Natural killer cell (primary cell): ENCODE measurements around the gene C4orf36. TPM values are rescaled to one million over a fixed set of nuclear protein-coding genes. Genes with fewer than 3 reads are reported as not detected.

Experiments used
- ATAC-seq, 3 donors: fragments of 150-1000 bp in 2 of 3; fragments of 200-7000 bp in 1 of 3; cut with Tn5 transposase; 1 replicate in 1 of 3; 2 replicates in 2 of 3; pipeline ENCODE4 v1.10.0; 2021; ENCODE audit warnings: mild to moderate bottlenecking in 2 of 3, moderate library complexity in 2 of 3
- DNase-seq, 2 donors: peaks; one replicate each; pipeline versions ENCODE4 v3.0.0 to v3.0.0-alpha.2; 2013 to 2021; ENCODE audit warnings: mixed read lengths in 1 of 2
- H3K27ac ChIP-seq: one replicate; pipeline ENCODE4 v1.5.1; 2013; ENCODE audit warnings: mild to moderate bottlenecking, low read length
- H3K27me3 ChIP-seq: one replicate; pipeline ENCODE4 v1.6.1; 2013; ENCODE audit warnings: low read length; ENCODE audit not compliant: control insufficient read depth, insufficient read depth
- H3K36me3 ChIP-seq: one replicate; pipeline ENCODE4 v1.6.1; 2013; ENCODE audit warnings: low read length; ENCODE audit not compliant: control insufficient read depth, insufficient read depth
- H3K4me1 ChIP-seq: one replicate; pipeline ENCODE4 v1.6.1; 2013; ENCODE audit warnings: low read length; ENCODE audit not compliant: control insufficient read depth, insufficient read depth
- H3K4me3 ChIP-seq: one replicate; pipeline ENCODE4 v1.5.1; 2013; ENCODE audit warnings: low read length
- H3K9me3 ChIP-seq: one replicate; pipeline ENCODE4 v1.6.1; 2013; ENCODE audit warnings: low read length; ENCODE audit not compliant: control insufficient read depth, insufficient read depth
- H3K27ac Mint-ChIP-seq, 2 donors: one replicate each; pipeline ENCODE4 v1.8.0; 2022; ENCODE audit warnings: mild to moderate bottlenecking in 2 of 2, mixed read lengths in 2 of 2, moderate library complexity in 1 of 2
- H3K27me3 Mint-ChIP-seq, 2 donors: one replicate each; pipeline ENCODE4 v1.8.0; 2022; ENCODE audit warnings: low read depth in 2 of 2, mixed read lengths in 2 of 2
- H3K36me3 Mint-ChIP-seq: one replicate; pipeline ENCODE4 v1.8.0; 2022; ENCODE audit warnings: mixed read lengths
- H3K4me1 Mint-ChIP-seq, 2 donors: one replicate each; pipeline ENCODE4 v1.8.0; 2022; ENCODE audit warnings: mixed read lengths in 2 of 2
- H3K4me3 Mint-ChIP-seq: one replicate; pipeline ENCODE4 v1.8.0; 2022; ENCODE audit warnings: mild to moderate bottlenecking, moderate library complexity, mixed read lengths
- H3K9me3 Mint-ChIP-seq, 2 donors: one replicate each; pipeline ENCODE4 v1.8.0; 2022; ENCODE audit warnings: mixed read lengths in 2 of 2
- WGBS: methylation state at CpG from one replicate; pipeline ENCODE4 v1.1.7; 2013; ENCODE audit warnings: missing lambda C conversion rate; ENCODE audit not compliant: insufficient coverage; 5-methylcytosine and 5-hydroxymethylcytosine counted together
- intact Hi-C: fragments of 100-400 bp; cut with micrococcal nuclease; formaldehyde crosslinking; loops from one replicate; pipeline ENCODE4 v1.14.2; 2022
- total RNA-seq, 4 donors: library from RNA; stranded (reverse); fragments of 120-200 nt in 1 of 4; gene quantifications; one replicate each; pipeline versions ENCODE4 v1.2.3 to v1.2.4, GENCODE V29; 2013 to 2022
- TF ChIP-seq, protein P1 (sequence below): fragments of 200-600 bp; IDR thresholded peaks from one replicate; pipeline ENCODE4 v1.8.0; 2022; ENCODE audit warnings: antibody characterized with exemption

The C4orf36 gene
- total RNA-seq, 3 donors from 2014 or later (not counting 1 experiment from before 2014, with no cell fraction given) = not detected

DNA sequence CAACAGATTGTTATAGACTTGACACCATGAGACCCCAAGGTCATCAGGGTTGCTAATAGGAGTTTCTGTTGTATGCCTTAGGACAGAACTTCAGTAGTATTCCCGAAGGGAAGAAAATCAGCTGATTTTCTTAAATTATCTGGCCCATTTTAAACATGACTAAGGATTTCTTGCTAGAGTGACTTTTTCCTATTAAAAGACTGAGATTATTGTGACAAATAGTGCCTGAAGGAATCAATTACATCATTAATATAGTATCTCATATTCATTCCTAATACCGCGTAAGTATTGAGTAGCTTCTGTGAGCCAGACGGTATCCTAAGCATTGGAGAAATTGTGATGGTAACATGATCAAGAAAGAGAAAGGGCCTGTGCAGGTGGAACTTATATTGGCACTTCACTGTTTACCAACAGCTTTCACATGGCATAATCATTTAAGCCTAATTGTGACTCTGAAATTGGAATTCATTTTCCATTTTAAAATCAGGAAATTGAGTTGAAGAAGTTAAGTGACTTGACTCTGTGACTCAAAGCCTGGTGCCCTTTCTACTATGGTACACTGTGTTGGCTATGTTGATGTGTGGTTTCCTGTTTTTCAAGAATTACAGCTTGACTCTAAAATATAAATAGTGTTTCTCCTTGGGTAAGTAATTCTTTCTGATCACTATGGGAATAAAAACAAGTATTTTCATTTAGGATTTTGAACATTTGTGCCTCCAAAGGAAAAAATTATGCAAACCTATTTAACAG, 46.7 kb upstream of the C4orf36 start:
- TF ChIP-seq, protein P1, sequence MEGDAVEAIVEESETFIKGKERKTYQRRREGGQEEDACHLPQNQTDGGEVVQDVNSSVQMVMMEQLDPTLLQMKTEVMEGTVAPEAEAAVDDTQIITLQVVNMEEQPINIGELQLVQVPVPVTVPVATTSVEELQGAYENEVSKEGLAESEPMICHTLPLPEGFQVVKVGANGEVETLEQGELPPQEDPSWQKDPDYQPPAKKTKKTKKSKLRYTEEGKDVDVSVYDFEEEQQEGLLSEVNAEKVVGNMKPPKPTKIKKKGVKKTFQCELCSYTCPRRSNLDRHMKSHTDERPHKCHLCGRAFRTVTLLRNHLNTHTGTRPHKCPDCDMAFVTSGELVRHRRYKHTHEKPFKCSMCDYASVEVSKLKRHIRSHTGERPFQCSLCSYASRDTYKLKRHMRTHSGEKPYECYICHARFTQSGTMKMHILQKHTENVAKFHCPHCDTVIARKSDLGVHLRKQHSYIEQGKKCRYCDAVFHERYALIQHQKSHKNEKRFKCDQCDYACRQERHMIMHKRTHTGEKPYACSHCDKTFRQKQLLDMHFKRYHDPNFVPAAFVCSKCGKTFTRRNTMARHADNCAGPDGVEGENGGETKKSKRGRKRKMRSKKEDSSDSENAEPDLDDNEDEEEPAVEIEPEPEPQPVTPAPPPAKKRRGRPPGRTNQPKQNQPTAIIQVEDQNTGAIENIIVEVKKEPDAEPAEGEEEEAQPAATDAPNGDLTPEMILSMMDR = no peak
- H3K27me3 ChIP-seq = no peaks in the 10 kb centered on the region
- DNase-seq (peak in 1 of 2 donors; percentile 46), ATAC-seq (no peak)
- H3K27ac ChIP-seq = peak overlapping the region; percentile 57
- H3K9me3 ChIP-seq = no peaks in the 10 kb centered on the region
- 44% methylated on average over 2 of the region's 4 CpGs for WGBS
- H3K4me3 ChIP-seq = no peak overlapping the region
- Mint-ChIP-seq H3K4me3 (peak overlapping the region; percentile 70), H3K27ac (peak overlapping the region; percentile 84 to 90), H3K4me1 (peaks cover 48 to 65% of the 10 kb centered on the region in 2 donors), H3K27me3 (no peaks in the 10 kb centered on the region), H3K36me3 (no peaks in the 10 kb centered on the region), H3K9me3 (no peaks in the 10 kb centered on the region)
- intact Hi-C loops = loop anchor here (1.0 to 10.0 kb wide), 6 partner anchors 22 to 1886 kb away; partner anchors contain the start of genes HERC3 and KLHL8
- no peaks in the 10 kb centered on the region for H3K36me3 ChIP-seq
- peaks cover 41% of the 10 kb centered on the region for H3K4me1 ChIP-seq

DNA sequence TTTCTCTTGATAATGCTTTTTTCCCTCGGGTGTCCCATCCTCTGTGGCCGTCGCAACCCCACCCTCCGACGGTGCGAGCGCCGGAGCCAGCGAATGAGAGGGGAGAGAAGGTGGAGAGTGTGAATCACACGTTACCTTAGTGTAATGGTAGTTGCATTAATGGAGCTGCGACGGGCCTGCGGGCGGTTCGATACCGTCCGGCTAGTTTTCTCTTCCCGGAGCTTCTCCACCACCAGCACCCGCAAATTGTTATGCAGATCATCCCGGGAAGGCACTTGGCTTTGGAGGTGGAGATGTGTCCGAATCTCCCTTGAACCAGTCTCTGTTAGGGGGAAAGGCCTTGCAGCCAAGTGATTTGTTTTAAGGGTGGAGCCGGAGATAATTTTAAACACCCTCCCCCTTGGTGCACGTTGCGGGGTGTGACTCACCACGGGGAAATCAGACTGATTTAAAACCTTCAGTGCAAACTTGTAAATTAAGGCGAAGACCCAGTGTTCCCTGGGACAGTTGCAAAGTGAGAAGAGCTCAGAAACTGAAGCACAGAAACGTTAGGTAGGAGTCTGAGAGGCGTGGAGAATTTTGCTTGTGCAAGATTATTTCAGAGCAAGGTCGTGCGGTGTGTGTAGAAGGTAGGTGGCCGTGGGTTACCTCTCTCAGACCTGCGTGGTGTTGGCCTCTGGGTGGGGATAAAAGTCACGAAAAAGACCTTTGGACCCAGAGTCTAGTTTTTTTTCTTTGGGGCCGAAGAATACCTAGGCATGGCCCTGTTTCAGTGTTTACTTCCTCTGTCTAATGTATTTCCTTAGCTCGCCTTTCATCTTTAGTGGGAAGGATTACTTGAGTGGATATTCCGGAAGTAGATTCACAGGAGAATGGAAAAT, 43.9 kb upstream of the C4orf36 start:
- DNase-seq (peak; percentile 70 to 82), ATAC-seq (peak; percentile 46 to 67 (median 53))
- Mint-ChIP-seq H3K27ac (peak overlapping the region; percentile 84 to 90), H3K9me3 (no peaks in the 10 kb centered on the region), H3K27me3 (no peaks in the 10 kb centered on the region), H3K4me3 (peak overlapping the region; percentile 98), H3K4me1 (peaks cover 48 to 62% of the 10 kb centered on the region in 2 donors), H3K36me3 (no peaks in the 10 kb centered on the region)
- peak overlapping the region; percentile 84 for H3K4me3 ChIP-seq
- intact Hi-C loops = loop anchor here (1.0 to 10.0 kb wide), 5 partner anchors 70 to 1889 kb away; partner anchors contain the start of genes HERC3 and KLHL8
- peak overlapping the region; percentile 83 for H3K27ac ChIP-seq
- peaks cover 39% of the 10 kb centered on the region for H3K4me1 ChIP-seq
- no peaks in the 10 kb centered on the region for H3K9me3 ChIP-seq
- H3K36me3 ChIP-seq = no peaks in the 10 kb centered on the region
- H3K27me3 ChIP-seq = no peaks in the 10 kb centered on the region
- WGBS = under 1% methylated on average over 31 of the region's 36 CpGs
- TF ChIP-seq, protein P1 = no peak

DNA sequence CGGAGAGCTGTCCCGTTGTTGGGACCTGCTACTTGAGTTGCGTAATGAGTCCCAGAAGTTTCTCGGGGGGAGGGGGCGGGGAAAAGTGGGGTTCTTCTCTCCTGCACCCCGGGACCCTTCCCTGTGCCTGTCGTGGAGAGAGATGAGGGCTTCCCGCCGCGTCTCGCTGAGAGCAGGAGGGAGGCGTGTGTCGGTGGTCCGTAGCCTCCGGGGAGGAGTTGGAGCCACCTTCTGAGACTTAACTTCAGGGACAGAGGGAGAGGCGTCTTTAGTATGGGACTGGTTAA, 43.3 kb upstream of the C4orf36 start:
- Mint-ChIP-seq H3K36me3 (no peaks in the 10 kb centered on the region), H3K27me3 (no peaks in the 10 kb centered on the region), H3K27ac (peak overlapping the region; percentile 84 to 90), H3K4me3 (peak overlapping the region; percentile 98), H3K9me3 (no peaks in the 10 kb centered on the region), H3K4me1 (peaks cover 48 to 56% of the 10 kb centered on the region in 2 donors)
- peaks cover 33% of the 10 kb centered on the region for H3K4me1 ChIP-seq
- H3K27me3 ChIP-seq = no peaks in the 10 kb centered on the region
- intact Hi-C loops = loop anchor here (1.0 to 10.0 kb wide), 5 partner anchors 71 to 1889 kb away; partner anchors contain the start of genes HERC3 and KLHL8
- peak overlapping the region; percentile 84 for H3K4me3 ChIP-seq
- ATAC-seq = no peak
- no peaks in the 10 kb centered on the region for H3K9me3 ChIP-seq
- no peaks in the 10 kb centered on the region for H3K36me3 ChIP-seq
- DNase-seq = no peak
- TF ChIP-seq, protein P1 = no peak
- WGBS = 0% methylated on average over 16 of the region's 16 CpGs
- H3K27ac ChIP-seq = peak overlapping the region; percentile 83
